ENCODE data around the gene OR4M1.
"Not testable (repeated sequence)": the region's sequence is repeated elsewhere in the genome, so short reads cannot be mapped to it uniquely, and the experiment has no call there.

OR4M1 gene

DNA sequence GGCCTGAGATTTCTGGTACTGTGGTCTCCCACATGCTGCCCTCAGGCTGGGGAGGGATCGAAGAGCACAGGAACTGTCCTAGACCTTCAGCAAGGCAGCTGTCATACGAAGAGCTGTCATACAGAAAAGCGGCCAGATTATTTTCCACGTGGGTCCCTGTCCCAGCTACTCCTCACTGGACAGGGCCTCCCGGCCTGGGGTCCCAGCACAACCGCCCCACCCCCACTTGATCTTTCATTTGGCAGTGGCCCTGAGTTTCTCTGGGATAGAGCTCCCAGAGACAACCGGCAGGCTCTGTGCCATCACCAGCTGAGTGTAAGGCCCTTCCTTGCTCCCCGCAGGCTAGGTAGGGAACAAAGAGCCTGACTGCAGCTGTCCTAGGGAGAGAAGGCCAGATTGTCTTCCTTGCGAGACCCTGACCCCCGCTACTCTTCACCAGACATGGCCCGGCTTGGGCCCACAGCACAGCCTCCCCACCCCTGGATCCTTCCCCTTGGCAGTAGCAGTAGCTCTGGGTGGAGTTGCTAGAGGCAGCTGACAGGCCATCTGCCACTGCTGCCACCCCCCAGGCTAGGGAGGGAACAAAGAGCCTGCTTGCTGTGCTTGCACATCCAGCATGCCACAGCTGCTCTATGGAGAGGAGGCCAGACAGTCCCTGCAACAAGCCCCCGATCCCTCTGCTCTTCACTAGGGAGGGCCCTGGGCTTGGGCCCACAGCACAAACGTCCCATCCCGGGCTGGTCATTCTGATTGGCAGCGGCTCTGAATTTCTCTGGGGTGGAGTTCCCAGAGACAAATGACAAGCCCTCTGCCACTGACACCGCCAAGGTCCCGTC, 27.2 kb downstream of the OR4M1 start:
- TF ChIP-seq GATA1 (IDR thresholded peaks at IDR 0.05; ENCODE audit: low read depth, low read length) = no peak
- TF ChIP-seq POLR2A (IDR thresholded peaks at IDR 0.05; ENCODE audit: low read length) = no peak
- no peak for DNase-seq

DNA sequence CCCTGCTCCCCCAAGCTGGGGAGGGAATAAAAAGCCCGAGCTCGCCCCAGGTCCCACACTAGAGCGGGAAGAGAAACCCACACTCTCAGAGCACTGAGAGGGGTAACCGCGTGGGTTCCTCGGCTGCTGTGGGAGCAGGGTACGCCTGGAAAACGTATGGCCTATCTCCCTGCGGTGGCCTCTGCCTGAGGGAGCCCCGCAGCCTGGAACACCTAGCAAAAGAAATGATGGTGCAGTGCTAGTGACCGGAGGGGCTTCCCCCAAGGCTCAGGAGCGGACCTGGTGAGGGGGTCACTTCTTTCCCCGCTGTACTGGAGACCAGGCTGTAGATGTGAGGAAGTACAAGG, 27.8 kb downstream of the OR4M1 start:
- DNase-seq = no peak
- TF ChIP-seq POLR2A (IDR thresholded peaks at IDR 0.05; ENCODE audit: low read length) (no peak), GATA1 (IDR thresholded peaks at IDR 0.05; ENCODE audit: low read depth, low read length) (no peak)

DNA sequence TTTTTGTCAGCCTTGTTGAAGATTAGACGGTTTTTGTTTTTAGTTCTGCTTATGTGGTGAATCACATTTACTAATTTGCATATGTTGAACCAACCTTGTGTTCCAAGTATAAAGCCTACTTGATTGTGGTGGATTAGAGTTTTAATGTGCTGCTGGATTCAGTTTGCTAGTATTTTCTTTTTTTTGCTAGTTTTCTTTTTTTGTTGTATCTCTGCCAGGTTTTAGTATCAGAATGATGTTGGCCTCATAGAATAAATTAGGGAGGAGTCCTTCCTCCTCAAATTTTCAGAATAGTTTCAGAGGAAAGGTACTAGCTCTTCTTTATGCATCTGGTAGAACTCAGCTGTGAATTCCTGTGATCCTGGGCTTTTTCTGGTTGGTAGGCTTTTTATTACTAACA, 30.2 kb downstream of the OR4M1 start, which contains the start of gene OR4N2:
Gene OR4N2 (plus strand): TSS at position 301 of the 400 bp plus-strand sequence. CDS start 23,679 bp downstream, outside the sequence.
- DNase-seq = not testable (repeated sequence)

DNA sequence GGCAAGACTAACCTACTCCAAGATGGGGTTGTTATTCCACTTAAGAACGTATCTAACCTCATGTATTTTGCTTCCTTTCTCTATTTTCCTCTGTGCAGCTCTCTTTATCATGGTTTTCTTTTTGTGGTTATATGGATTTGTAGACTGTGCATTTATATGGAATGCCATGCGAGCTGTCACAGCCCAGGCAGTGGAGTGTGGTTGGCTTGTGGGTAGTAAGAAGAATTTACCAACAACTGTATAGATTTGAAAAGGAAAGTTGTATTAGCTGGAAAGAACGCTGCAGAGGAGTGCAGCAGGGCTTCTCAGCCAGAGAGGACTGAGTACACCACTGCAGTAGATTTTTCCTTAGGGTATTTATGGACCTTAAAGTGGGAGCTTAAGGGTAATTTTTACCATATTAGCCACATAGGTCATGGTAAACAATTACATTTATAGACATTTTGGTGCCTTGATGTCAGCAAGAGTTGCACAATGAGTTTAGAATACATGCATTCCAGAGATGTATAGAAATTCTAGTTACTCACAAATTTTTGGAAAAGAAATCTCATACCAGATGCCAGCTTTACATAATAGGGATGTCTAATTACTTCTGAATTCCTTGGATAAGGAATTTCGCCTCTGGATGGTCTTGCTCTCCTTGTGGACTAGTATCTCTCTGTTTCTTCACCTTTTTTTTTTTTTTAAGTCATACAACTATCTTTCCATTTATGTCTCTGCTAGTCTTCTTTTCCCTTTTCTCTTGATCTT, 40.0 kb downstream of the OR4M1 start:
- not testable (repeated sequence) for DNase-seq

DNA sequence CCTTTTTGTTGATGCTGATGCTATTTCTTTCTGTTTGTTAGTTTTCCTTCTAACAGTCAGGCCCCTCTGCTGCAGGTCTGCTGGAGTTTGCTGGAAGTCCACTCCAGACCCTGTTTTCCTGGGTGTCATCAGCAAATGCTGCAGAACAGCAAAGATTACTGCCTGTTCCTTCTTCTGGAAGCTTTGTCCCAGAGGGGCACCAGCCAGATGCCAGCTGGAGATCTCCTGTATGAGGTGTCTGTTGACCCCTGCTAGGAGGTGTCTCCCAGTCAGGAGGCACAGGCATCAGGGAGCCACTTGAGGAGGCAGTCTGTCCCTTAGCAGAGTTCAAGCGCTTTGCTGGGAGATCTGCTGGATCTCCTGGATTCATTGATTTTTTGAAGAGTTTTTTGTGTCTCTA, 46.6 kb downstream of the OR4M1 start:
- DNase-seq = not testable (repeated sequence)

DNA sequence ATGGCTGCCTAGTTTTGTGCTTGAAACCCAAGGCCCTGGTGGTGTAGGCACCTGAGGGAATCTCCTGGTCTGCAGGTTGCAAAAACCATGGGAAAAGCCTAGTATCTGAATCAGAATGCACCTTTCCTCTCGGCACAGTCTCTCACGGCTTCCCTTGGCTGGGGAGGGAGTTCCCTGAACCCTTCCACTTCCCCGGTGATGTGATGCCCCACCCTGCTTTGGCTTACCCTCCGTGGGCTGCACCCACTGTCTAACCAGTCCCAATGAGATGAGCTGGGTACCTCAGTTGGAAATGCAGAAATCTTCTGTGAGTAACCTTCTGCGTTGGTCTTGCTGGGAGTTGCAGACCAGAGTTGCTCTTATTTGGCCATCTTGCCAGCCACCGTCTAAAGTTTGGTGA, 47.7 kb downstream of the OR4M1 start:
- DNase-seq = not testable (repeated sequence)

DNA sequence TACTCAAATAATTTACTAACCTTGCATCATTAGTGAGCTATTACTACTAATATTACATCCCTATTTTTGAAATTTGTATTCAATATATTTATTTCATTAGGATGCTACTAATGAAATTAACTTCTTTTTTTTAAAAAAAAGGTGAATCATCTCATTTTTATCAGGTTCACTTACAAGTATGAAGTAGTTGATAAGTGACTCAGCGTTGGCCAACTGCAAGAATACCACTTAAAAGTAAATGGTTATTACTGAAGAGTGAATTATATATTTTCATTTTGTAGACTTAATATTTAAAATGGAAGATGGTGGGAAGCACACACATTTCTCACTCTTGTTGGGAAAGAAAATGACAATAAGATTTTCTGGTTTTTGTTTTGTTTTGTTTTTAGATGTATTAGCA, 49.9 kb downstream of the OR4M1 start:
- DNase-seq = no peak
- TF ChIP-seq GATA1 (IDR thresholded peaks at IDR 0.05; ENCODE audit: low read depth, low read length) = no peak
- TF ChIP-seq POLR2A (IDR thresholded peaks at IDR 0.05; ENCODE audit: low read length) = no peak

DNA sequence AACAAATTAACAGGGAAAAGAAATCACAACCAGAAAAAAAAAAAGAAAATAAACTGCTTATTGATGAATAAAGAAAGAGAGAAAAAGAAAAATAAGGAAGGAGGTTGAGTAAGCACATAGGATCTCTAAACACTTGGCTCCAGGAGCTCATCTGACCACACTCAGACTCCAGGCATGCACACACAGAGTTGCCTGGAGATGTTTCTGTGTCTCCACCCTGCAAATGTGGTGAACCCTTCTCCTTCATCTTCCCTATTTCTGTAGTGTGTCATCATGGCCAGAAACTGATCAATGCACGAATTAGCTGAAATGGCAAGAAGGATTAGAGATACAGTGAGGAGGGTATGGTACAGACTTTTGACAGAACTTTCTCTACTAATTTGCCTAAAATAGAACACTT, 50.5 kb downstream of the OR4M1 start:
- TF ChIP-seq GATA1 (IDR thresholded peaks at IDR 0.05; ENCODE audit: low read depth, low read length) (no peak), POLR2A (IDR thresholded peaks at IDR 0.05; ENCODE audit: low read length) (no peak)
- no peak for DNase-seq

DNA sequence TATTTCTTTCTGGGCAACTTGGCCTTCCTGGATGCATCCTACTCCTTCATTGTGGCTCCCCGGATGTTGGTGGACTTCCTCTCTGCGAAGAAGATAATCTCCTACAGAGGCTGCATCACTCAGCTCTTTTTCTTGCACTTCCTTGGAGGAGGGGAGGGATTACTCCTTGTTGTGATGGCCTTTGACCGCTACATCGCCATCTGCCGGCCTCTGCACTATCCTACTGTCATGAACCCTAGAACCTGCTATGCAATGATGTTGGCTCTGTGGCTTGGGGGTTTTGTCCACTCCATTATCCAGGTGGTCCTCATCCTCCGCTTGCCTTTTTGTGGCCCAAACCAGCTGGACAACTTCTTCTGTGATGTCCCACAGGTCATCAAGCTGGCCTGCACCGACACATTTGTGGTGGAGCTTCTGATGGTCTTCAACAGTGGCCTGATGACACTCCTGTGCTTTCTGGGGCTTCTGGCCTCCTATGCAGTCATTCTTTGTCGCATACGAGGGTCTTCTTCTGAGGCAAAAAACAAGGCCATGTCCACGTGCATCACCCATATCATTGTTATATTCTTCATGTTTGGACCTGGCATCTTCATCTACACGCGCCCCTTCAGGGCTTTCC, 54.4 kb downstream of the OR4M1 start:
- not testable (repeated sequence) for DNase-seq

DNA sequence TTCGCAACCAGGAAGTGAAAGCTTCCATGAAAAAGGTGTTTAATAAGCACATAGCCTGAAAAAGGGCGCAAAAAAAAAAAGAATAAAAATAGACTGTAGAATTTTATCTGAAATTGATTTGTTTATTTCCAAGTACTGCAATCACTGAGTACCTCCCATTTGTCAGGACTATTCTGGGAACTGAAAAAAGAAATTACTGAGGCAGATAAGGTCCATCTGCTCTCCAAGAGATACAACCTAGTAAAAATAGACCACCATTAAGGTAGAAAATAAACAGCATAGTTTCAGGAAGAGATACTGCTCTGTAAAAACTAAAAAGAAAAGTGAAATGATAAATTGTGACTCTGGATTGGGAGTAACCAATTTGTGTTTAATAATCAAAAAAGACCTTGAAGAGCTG, 55.0 kb downstream of the OR4M1 start:
- no peak for DNase-seq
- no peak for TF ChIP-seq POLR2A (IDR thresholded peaks at IDR 0.05; ENCODE audit: low read length)
- no peak for TF ChIP-seq GATA1 (IDR thresholded peaks at IDR 0.05; ENCODE audit: low read depth, low read length)

Measured in erythroblast (primary cell).